ENCODE measurements around the gene CPNE5. TPM values are rescaled to one million over a fixed set of nuclear protein-coding genes. Genes with fewer than 3 reads are reported as not detected.
A peak's percentile ranks its signal among the peaks of the same experiment; 100 is the strongest.

The CPNE5 gene
- total and polyA plus RNA-seq, 9 of the 15 experiments (the other 6 are each of a cell fraction or from before 2014, with no cell fraction given) = 0.14 to 1.0 (median 0.46) TPM; not detected in 2

DNA sequence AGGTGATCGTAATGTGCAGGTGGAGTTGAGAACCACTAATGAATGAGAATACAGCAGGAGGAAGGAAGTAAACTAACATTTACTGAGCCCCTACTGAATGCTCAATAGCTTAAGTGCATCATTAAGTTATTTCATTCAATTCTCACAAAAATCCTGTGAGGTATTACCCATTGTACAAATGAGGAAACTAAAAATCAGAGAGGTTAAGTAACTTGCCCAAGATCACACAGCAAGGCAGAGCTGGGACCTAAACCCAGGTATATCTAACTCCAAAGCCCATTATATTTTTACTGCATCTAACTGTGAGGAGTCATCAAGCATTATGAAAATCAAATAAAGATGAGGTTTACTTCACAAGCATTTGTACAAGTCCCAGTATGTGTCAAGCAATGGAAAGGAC lies 35.3 kb downstream of the CPNE5 start:
- FAIRE-seq (no peak), ATAC-seq (no peak), DNase-seq (ENCODE audit: extremely low read depth in 1 of 4, low spot score in 3 of 4) (no peak)
- H3K27ac ChIP-seq (ENCODE audit: extremely low read depth, low read depth, low read length) = no peak overlapping the region
- CTCF ChIA-PET (ENCODE audit: low intra/inter-chr PET ratio) = no interaction called here
- WGBS (ENCODE audit: insufficient coverage, low coverage, missing lambda C conversion rate) = 27% methylated on average over 1 of the region's 1 CpG
- no peaks in the 10 kb centered on the region for H3K9me3 ChIP-seq (replicated peaks; ENCODE audit: control insufficient read depth, insufficient read depth, low read depth, low read length)
- TF ChIP-seq ZFP36 (IDR thresholded peaks at IDR 0.05; ENCODE audit: low read depth, low read length, partially characterized antibody) (peak; percentile 85), BCOR (IDR thresholded peaks at IDR 0.05) (peak; percentile 86), KDM1A (IDR thresholded peaks at IDR 0.05) (0 out of 4 replicates have a peak, but pooled peaks of 1 of the 2 experiments have one; percentile 33), SAFB (IDR thresholded peaks at IDR 0.05; ENCODE audit: borderline replicate concordance, low read depth, low read length) (no peak), BRF1 (IDR thresholded peaks at IDR 0.05; ENCODE audit: borderline replicate concordance, extremely low read depth, insufficient read length) (no peak), ADNP (tag; IDR thresholded peaks at IDR 0.05) (peak; percentile 69; the same call in 1 of the 2 replicates), CC2D1A (IDR thresholded peaks at IDR 0.05) (no peak), SMARCA5 (IDR thresholded peaks at IDR 0.05) (0 out of 2 replicates have a peak, but pooled peaks have one; percentile 53), ASH1L (IDR thresholded peaks at IDR 0.05; ENCODE audit: borderline replicate concordance, low read depth, partially characterized antibody) (no peak), HDAC2 (IDR thresholded peaks at IDR 0.05) (0 out of 2 replicates have a peak, but pooled peaks have one; percentile 39), RBM25 (IDR thresholded peaks at IDR 0.05; ENCODE audit: low read depth, low read length, severe bottlenecking) (peak; percentile 96)
- in situ Hi-C loops (cut with MboI) = no loop called here
- H3K4me3 ChIP-seq = no peak overlapping the region
- no peaks in the 10 kb centered on the region for H3K79me2 ChIP-seq (ENCODE audit: control insufficient read depth, insufficient read depth, low read length)
- no peak overlapping the region for H3K4me2 ChIP-seq (ENCODE audit: insufficient read depth, low read length)
- H4K20me1 ChIP-seq (replicated peaks; ENCODE audit: control insufficient read depth, insufficient read depth, low read length) = 0 out of 2 replicates have a peak, but pooled peaks cover 3% of the 10 kb centered on the region
- no peak overlapping the region for H2AFZ ChIP-seq (ENCODE audit: low read depth, low read length)
- no peak overlapping the region for H3K9ac ChIP-seq (ENCODE audit: insufficient read depth in 1 of 2, low read depth in 2 of 2, low read length in 2 of 2)
- intact Hi-C loops (cut with micrococcal nuclease) = no loop called here
- 0 out of 5 replicates have a peak, but pooled peaks cover 0 to 2% of the 10 kb centered on the region in 2 experiments for H3K4me1 ChIP-seq (replicated peaks in 1 of 2; ENCODE audit: control insufficient read depth in 2 of 2, insufficient read depth in 2 of 2, low read length in 2 of 2)
- H3K36me3 ChIP-seq (ENCODE audit: control insufficient read depth, insufficient read depth, low read length) = no peaks in the 10 kb centered on the region
- POLR2A ChIA-PET = interaction anchor here (0.7 to 0.8 kb wide), 2 partner anchors 72 to 124 kb away, joined by 3 read pairs; no protein-coding TSS in a partner anchor
- H3K27me3 ChIP-seq (ENCODE audit: control insufficient read depth in 2 of 2, insufficient read depth in 2 of 2, low read length in 2 of 2) = peaks cover 14 to 36% of the 10 kb centered on the region in 2 experiments
- no TSS peak for BruUV-seq (replicated peaks)
- no peaks in the 10 kb centered on the region for H3K9me1 ChIP-seq (ENCODE audit: control insufficient read depth, insufficient read depth, low read length)
